GM21786 (cell line): ENCODE measurements around the gene AMZ1.
"Not testable (repeated sequence)": the region's sequence is repeated elsewhere in the genome, so short reads cannot be mapped to it uniquely, and the experiment has no call there.

Source experiments
- ATAC-seq: cut with Tn5 transposase; IDR thresholded peaks from one replicate; pipeline ENCODE4 v1.9.1; 2021; ENCODE audit not compliant: unreplicated experiment

AMZ1 gene

DNA sequence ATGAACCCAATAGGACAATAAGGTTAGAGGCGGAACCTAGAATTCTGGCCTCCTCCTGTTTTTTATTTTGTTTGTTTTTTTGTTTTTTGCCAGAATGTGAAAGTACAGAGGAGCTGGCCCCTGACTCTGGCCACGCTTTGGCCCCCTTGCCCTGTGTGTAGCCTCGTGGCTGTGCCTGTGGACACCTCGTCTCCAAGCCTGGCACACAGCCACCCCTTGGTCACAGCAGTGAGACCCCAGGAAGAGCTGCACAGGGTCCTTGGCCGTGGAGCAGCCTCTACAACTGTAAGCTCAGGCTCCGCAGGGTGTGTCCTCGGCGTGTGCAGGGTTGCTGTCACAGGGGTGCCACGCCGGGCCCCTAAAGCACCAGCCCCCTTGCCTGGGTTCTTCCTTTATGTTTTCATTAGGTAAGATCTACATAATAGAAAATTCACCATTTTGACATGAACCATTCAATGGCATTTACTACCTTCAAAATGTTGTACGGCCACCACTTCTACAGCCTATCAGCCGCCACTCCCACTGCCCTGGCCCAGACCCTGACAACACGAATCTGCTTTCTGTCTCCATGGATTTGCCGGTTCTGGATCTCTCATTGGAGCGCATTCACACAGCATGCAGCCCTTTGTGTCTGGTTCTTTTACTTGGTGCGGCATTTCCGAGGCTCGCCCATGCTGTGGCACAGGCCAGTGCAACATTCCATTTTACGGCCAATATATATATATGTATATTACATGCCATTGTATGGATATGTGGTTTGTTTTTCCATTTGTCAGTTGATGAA is 51.0 kb downstream of the AMZ1 start:
- ATAC-seq = no peak

DNA sequence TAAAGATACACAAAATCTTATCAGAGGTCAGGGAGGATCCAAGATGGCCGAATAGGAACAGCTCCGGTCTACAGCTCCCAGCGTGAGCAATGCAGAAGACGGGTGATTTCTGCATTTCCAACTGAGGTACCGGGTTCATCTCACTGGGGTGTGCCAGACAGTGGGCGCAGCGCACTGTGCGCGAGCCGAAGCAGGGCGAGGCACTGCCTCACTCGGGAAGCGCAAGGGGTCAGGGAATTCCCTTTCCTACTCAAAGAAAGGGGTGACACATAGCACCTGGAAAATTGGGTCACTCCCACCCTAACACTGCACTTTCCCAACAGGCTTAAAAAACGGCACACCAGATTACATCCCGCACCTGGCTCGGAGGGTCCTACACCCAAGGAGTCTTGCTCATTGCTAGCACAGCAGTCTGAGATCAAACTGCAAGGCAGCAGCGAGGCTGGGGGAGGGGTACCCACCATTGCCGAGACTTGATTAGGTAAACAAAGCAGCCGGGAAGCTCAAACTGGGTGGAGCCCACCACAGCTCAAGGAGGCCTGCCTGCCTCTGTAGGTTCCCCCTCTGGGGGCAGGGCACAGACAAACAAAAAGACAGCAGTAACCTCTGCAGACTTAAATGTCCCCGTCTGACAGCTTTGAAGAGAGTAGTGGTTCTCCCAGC is 55.7 kb downstream of the AMZ1 start:
- not testable (repeated sequence) for ATAC-seq

DNA sequence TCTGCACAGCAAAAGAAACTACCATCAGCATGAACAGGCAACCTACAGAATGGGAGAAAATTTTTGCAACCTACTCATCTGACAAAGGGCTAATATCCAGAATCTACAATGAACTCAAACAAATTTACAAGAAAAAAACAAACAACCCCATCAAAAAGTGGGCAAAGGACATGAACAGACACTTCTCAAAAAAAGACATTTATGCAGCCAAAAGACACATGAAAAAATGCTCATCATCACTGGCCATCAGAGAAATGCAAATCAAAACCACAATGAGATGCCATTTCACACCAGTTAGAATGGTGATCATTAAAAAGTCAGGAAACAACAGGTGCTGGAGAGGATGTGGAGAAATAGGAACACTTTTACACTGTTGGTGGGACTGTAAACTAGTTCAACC is 60.7 kb downstream of the AMZ1 start:
- ATAC-seq = not testable (repeated sequence)

DNA sequence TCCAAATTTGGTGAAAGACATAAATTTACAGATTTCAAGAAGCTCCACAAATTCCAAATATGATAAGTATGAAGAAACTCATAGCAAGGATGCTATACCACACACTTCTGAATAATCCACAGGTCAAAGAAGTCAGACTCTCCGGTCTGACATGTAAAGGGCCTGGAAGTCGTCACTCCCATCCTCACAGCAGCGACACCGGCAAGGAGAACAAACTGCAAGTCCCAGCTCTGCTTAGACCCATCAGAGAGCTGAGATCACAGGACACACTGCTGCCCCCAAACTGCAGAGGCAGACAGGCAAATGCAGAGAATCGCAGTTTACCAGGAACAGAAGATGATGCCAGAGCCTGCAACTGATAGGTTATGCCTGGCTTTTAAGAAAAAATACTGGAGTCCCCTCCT is 62.0 kb downstream of the AMZ1 start:
- ATAC-seq = no peak

DNA sequence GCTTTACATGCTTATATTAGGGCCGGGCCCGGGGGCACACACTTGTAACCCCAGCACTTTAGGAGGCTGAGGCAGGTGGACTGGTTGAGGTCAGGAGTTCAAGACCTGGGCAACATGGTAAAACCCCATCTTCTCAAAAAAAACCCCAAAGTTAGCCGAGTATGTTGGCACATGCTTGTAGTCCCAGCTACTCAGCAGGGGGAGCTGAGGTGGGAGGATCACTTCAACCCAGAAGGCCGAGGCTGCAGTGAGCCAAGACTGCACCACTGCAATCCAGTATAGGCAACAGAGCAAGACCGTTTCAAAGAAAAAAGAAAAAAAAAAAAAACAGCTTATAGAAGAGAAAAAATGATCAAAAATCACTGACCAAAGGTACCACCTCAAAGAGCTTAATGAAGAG is 63.1 kb downstream of the AMZ1 start:
- no peak for ATAC-seq

DNA sequence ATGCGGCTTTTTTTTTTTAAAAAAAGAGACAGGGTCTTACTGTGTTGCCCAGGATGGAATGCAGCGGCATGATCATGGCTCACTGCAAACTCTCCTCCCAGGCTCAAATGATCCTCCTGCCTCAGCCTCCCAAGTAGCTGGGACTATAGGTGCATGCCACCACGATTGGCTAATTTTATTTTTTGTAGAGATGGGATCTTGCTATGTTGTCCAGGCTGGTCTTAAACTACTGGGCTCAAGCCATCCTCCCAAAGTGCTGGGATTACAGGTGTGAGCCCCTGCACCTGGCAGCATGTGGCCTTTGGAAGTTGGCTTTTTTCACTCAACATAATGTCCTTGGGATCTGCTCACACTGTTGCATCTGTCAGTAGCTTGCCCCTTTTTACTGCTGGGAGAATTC is 65.1 kb downstream of the AMZ1 start:
- no peak for ATAC-seq

DNA sequence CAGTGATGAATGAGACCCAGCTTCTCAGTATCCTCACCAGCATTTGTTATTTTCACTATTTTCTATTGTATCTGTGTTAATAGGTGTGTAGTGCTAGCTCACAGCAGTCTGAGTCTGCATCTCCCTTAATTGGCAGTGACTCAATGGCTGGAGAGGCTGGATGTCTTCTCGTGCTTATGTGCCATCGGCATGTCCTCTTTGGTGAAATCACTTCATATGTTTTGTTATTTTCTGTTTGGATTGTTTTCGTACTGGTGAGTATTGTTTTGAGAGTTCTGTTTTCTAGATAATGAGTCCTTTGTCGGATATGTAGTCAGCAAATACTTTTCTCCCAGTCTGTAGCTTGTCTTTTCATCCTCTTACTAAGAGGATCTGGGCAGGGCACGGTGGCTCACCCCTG is 66.1 kb downstream of the AMZ1 start:
- no peak for ATAC-seq

DNA sequence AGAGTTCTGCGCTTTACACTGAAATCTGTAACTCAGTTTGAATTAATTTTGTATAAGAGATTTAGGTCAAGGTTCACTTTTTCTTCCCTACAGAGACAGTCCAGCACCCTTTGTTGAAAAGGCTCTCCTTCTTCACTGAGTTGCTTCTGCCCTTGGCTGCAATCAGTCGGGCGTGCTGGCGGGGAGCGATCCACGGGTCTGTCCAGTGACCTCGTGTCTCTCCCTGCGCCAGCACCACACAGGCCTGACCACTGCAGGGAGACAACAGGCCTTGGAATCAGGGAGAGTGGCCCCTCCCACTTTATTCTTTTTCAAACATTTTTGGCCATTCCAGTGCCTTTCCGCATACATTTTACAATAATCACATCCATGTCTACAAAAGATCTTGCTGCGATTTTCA is 66.9 kb downstream of the AMZ1 start:
- no peak for ATAC-seq

DNA sequence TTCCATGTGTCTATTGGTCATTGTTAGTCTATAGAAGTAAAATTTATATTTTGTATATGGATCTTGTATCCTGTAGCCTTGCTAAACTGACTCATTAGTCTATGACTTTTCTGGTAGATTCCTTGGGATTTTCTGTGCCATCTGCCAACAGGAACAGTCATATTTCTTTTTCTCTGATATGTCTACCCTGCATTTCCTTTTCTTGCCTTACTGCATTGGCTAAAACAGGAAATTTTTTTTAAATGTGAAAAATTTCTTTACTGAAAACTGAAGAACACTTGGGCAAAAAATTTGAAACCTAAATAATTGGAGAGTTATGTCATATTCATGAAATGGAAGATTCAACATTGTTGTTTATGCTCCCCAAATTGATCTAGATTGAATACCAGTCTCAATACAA is 67.5 kb downstream of the AMZ1 start:
- ATAC-seq = no peak

DNA sequence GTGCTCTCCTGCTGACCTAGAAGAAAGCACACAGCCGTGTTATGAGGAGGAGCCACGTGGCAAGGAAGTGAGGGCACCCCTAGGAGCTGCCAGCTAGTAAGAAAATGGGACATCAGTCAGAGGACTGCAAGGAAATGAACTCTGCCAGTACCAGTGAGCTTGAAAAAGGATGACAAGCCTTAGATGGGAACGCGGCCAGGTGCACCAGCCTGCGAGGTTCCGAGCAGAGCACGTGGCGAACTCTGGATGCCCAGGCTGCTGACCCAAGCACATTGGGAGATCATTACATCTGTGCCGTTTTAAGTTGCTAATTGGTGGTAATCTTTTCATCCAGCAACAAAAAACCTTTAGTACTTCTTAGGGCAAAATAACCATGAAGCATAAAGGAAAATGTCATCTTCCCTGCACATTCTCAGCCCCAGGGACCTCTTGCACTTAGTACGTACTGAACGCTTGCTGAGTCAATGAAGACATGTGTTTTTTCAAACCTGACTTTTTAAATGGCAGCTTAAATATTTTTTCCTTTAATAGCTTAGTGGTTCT is 69.4 kb downstream of the AMZ1 start:
- no peak for ATAC-seq

DNA sequence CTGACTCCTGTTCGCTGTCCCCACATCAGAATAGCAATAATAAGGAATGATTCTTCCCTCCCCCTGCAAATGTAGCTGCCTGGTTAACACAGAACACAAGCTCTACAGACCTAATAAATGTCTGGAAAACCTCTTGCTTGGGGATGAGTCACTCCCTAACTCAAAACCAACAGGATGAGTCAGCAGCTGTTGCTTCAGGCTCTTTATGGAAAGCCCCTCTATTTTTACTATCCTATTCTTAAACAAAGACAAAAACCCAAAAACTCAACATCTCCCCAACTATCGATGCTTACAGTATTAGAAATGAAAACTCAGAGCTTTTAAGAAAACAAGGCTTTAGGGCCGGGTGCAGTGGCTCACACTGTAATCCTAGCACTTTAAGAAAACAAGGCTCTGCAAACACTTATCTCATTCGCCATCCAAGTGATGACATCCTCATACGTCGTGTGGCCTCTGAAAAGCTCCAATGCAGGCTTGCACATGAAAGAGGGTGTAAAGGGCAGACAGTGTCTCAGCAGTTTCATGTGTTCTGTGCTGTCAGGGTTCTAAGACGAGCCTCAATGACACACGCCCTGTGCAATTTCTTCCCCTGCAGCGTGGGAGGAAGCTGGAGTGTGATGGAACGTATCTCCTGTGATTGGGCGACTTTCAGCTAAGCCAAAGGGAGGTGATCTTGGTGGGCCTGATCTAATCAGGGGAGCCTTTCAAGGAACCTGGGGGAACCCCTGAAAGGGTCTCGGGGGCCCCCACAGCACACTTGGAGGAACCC is 70.1 kb downstream of the AMZ1 start:
- peak; percentile 73 for ATAC-seq

DNA sequence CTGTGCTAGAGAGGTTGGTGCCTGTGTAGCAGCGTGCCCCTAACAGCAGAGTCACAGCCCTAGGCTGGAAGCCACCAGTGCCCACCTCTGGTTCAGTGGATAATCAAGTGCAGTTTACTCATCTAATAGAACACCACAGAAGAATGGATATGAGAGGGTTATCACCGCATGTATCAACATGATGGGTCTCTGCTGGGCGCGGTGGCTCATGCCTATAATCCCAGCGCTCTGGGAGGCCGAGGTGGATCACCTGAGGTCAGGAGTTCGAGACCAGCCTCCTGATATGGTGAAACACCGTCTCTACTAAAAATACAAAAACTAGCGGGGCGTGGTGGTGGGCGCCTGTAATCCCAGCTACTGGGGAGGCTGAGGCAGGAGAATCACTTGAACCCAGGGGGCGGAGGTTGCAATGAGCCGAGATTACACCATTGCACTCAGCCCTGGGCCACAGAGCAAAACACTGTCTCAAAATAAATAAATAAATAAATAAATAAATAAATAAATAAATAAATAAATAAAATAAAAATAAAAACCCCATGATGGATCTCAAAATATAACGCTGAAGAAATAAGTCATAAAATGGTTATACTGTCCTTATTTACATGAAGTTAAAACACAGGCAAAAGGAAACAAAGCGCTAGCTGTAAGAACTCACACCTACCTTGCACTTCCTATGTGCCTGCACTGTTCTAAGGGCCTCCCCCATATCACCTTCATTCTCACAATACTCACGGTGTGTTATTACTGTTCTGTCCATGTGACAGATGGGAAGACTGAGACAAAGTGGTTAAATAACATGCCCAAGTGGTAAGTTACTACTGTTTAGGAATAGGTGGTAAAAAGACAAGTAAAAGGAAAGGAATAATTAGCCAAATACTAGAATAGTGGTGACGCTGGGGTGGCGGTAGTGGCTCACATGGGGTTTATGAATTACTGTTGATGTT is 70.9 kb downstream of the AMZ1 start:
- ATAC-seq = no peak

DNA sequence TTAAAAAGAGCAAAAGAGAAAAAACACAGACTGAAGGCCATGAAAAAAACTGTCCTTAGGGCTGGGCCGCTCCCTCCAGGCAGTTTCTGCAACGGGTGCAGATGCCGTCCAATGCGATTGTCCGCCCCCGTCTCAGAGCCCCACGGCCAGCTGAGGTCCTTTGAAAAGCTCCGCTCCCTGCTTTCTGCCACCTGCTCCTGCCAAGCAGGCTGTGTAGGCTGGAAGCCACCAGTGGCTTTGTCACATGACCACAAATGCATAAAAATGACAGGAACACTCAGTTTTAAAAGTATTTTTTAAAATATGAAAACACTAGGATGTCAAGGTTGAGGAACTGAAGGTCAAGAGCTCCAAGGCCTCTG is 71.7 kb downstream of the AMZ1 start:
- ATAC-seq = no peak

DNA sequence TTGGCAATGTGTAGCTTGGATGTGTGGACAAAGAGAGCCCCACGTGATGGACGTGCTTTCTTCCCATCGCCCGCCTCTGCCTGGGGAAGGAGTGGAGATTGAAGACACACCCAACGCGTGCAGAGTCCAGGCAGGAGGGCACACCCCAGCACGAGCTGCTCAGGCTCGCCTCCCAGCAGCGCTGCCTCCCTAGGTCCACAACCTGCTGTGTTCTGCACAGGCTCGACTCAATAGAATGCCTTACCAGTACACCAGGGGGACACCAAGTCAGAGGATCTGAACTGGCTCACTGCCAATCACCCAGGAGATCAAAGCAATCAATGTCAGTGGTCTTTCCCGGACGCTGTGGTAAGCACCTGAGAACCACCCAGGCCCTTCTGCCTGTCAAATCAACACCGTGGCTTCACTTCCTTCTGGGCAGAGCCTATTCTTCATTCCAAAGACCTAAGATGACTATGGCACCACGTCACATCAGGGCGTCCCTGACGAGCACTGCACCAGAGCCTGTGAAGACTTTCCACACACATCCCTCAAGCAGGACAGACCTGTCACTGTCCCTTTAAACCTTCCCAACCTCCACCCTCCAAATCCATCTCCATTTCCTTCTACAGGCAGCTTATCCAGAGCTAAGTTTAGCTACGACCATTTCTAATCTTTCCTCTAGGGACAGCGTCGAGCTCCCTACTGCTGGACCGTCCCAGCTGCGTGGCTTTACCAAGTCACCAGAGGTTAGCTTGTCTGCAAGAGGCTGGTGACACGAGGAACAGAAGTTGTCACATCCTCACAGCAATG is 72.3 kb downstream of the AMZ1 start:
- ATAC-seq = no peak

DNA sequence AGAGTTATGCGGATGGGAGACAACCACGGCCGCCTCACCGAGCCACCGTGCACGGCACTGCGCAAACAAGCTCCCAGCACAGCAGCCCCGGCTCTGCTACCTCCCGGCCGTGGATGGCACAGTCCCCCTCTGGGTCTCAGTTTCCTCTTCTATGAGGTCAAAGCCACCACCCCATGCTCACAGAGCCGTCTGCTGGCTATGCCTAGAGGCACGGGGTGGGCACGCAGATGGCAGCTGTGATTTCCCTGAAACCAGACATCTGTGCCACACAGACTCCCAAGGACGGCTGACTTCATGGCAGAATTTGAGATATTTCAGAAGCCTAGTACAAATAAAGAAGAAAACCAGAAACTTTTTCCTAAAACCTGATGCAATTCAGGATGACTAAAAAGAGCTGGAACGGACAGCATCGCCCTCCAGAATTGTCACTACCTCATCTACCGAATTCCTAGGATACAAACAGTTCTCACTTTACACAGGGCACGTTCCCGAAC is 73.2 kb downstream of the AMZ1 start:
- no peak for ATAC-seq

DNA sequence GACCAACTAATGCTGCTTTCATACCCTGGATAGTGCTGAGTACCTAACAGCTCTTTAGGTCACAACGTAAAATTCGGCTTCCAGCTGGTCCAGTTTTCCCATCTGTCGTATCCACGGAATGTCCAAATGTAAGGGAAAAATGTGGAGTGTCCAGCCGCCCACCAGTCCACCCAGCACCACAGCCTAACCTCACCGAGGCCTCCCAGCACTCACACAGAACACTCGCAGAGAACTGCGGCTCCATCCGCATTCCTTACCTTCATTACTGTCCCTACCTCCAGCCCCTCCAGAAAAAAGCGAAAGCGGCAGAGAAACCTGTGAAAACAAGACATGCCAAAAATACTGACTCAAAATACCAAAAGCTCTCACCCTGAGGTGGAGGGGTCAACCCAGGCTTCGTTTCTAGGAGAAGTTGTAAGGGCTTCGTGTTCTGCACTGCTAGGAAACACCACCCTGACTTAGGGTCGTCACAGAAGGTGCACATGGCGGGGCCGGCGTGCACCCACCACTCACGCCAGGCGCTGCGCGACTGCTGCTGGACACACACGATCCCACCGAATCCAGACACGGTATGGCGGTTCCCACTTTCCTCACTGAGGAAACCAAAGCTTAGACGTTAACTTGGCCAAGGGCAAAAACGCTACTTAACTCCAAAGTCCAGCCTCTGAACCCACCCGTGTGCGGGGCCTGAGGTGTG is 73.9 kb downstream of the AMZ1 start:
- ATAC-seq = no peak

DNA sequence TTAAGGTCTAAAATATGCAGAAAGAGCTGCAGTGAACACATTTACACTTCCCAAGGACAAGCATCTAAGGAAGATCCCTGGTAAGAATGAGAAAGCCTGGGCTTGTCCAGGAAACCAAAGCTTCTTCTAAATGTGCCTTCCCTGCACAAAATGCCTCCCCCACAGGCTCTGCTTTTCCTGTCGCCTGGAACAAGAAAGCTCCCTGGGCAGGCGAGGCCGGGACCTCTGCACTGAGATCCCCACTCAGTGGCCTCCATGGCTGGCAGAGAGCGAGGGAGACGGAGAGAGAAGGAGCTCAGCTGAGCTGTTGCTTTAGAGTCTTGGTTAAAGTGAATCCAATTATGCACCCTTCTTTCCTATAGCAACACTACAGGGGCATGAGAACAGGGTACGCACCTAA is 75.6 kb downstream of the AMZ1 start:
- no peak for ATAC-seq

DNA sequence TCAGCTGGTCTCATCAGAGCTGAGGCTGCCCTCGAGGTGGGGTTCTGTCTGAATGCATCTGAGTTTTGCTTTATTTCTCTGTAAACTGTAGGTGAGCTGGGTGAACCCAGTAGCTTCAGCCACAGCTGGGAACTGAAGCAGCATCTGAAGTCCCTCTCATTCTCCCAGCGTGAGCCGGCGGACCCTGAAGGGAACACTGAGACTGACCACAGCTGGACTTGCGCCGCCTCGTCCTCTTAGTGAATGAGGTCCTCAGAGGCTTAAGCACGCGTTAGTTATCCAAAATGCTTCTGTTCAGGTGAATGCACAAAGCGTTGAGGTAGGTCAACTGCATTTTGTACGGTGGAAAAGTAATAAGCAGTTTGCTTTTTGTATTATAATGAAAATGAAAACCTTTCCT is 76.6 kb downstream of the AMZ1 start:
- no peak for ATAC-seq
